Activated CD4-positive, CD25-positive, alpha-beta regulatory T cell (primary cell): Measurements from ENCODE around the gene LMOD1.

Experiments used
- DNase-seq, 4 experiments: peaks; one replicate each; lab custom pipeline; 2025; lab: John Stamatoyannopoulos, UW

Gene LMOD1

GRCh38 chr1:201891451-201892045 lies 54.8 kb downstream of the LMOD1 start:
- no peak for DNase-seq

GRCh38 chr1:201890806-201891450 lies 55.4 kb downstream of the LMOD1 start:
- no peak for DNase-seq

- no peak for DNase-seq
These were observed 56.1 kb downstream of the LMOD1 start for GRCh38 chr1:201890223-201890622.

GRCh38 chr1:201889090-201889968 lies 57.0 kb downstream of the LMOD1 start:
- no peak for DNase-seq

GRCh38 chr1:201888282-201889089 lies 57.9 kb downstream of the LMOD1 start, which contains the start of gene SHISA4:
SHISA4 (plus strand) TSS chr1:201888898; CDS start chr1:201888995, 97 bp downstream.
- no peak for DNase-seq

- no peak for DNase-seq
These were observed 59.1 kb downstream of the LMOD1 start for GRCh38 chr1:201887116-201887866.

- no peak for DNase-seq
These were observed 60.1 kb downstream of the LMOD1 start for GRCh38 chr1:201886103-201886885.

GRCh38 chr1:201885531-201886075 lies 60.7 kb downstream of the LMOD1 start:
- no peak for DNase-seq

GRCh38 chr1:201884425-201884824 lies 61.9 kb downstream of the LMOD1 start:
- no peak for DNase-seq

- no peak for DNase-seq
These were observed 62.6 kb downstream of the LMOD1 start for GRCh38 chr1:201883786-201884185.

- DNase-seq, result no peak
These were observed 63.1 kb downstream of the LMOD1 start for GRCh38 chr1:201883266-201883665.

GRCh38 chr1:201882665-201883132 lies 63.6 kb downstream of the LMOD1 start:
- no peak for DNase-seq

- no peak for DNase-seq
These were observed 64.7 kb downstream of the LMOD1 start for GRCh38 chr1:201881617-201882016.

- DNase-seq, result no peak
These were observed 65.3 kb downstream of the LMOD1 start for GRCh38 chr1:201880928-201881571.

GRCh38 chr1:201877877-201878401 lies 68.4 kb downstream of the LMOD1 start:
- DNase-seq, result no peak

- DNase-seq, result no peak
These were observed 70.1 kb downstream of the LMOD1 start for GRCh38 chr1:201876148-201876818.

- no peak for DNase-seq
These were observed 71.7 kb downstream of the LMOD1 start for GRCh38 chr1:201874672-201875071.

GRCh38 chr1:201870397-201870796 lies 76.0 kb downstream of the LMOD1 start:
- no peak for DNase-seq

GRCh38 chr1:201861448-201861847 lies 84.9 kb downstream of the LMOD1 start:
- DNase-seq, result no peak
